HepG2 (cell line): ENCODE results near the gene MAP2K7. TPM values are rescaled to one million over a fixed set of nuclear protein-coding genes. Genes with fewer than 3 reads are reported as not detected.

Experiments
- ARNT2 ChIP-seq: sonication (generic); formaldehyde crosslinking; IDR thresholded peaks from 2 replicates; pipeline ENCODE4 v1.8.0; 2022; ENCODE audit warnings: mild to moderate bottlenecking, low read depth, missing genetic modification reagents, moderate library complexity
- CHD4 ChIP-seq: fragments of 200-600 bp; sonication (generic); IDR thresholded peaks from 2 replicates; pipeline ENCODE4 v1.7.0; 2017; ENCODE audit warnings: mild to moderate bottlenecking, low read length, borderline replicate concordance
- DR1 ChIP-seq: sonication (generic); formaldehyde crosslinking; IDR thresholded peaks from 2 replicates; pipeline ENCODE4 v1.8.0; 2021; ENCODE audit warnings: mild to moderate bottlenecking, missing genetic modification reagents, inconsistent platforms
- ELF4 ChIP-seq: sonication (generic); formaldehyde crosslinking; IDR thresholded peaks from 2 replicates; pipeline ENCODE4 v1.5.0; 2020; ENCODE audit warnings: missing genetic modification reagents, mild to moderate bottlenecking, moderate library complexity, borderline replicate concordance
- KLF15 ChIP-seq: sonication (generic); formaldehyde crosslinking; IDR thresholded peaks from 2 replicates; pipeline ENCODE4 v1.8.1; 2023; ENCODE audit warnings: borderline replicate concordance, mild to moderate bottlenecking, inconsistent platforms, missing genetic modification reagents, mixed read lengths
- MEIS1 ChIP-seq: sonication (generic); formaldehyde crosslinking; IDR thresholded peaks from 2 replicates; pipeline ENCODE4 v1.9.0; 2021; ENCODE audit warnings: mild to moderate bottlenecking, missing genetic modification reagents, moderate library complexity, borderline replicate concordance
- NFYC ChIP-seq: IDR thresholded peaks from 2 replicates; pipeline ENCODE4 v1.6.1; 2016; ENCODE audit warnings: missing genetic modification reagents, missing compliant biosample characterization
- SETDB1 ChIP-seq: sonication (generic); formaldehyde crosslinking; IDR thresholded peaks from 2 replicates; pipeline ENCODE4 v1.5.1; 2020; ENCODE audit warnings: missing genetic modification reagents, mild to moderate bottlenecking, borderline replicate concordance
- TCF12 ChIP-seq, 2 experiments: fragments of 450-650 bp in 1 of 2; sonication (generic) in 1 of 2; formaldehyde crosslinking in 1 of 2; IDR thresholded peaks; 2 replicates each; pipeline versions ENCODE4 v1.6.1 to v1.8.0; 2017 to 2022; ENCODE audit warnings: antibody characterized with exemption in 1 of 2, mild to moderate bottlenecking in 1 of 2, missing genetic modification reagents in 1 of 2, moderate library complexity in 1 of 2
- ZNF644 ChIP-seq: IDR thresholded peaks from 2 replicates; pipeline ENCODE4 v1.6.1; 2016; ENCODE audit warnings: low read depth
- polyA plus RNA-seq, 8 experiments: library from polyadenylated mRNA; depleted of rRNA in 3 of 8; stranded (reverse) in 7 of 8; unstranded in 1 of 8; fragments of >200 nt; fragmentation: Illumina TruSeq in 4 of 8; extraction: Trizol in 4 of 8; gene quantifications; 2 replicates each; pipeline versions ENCODE4 v1.2.1 to v1.2.3, GENCODE V29; 2011 to 2016; ENCODE audit warnings: low read depth in 4 of 8, missing spikeins in 1 of 8, mixed read lengths in 1 of 8; ENCODE audit not compliant: insufficient read depth in 1 of 8
- total RNA-seq, 5 experiments: library from RNA; depleted of rRNA; stranded (reverse); fragments of >200 nt; fragmentation: Illumina TruSeq; extraction: Trizol; gene quantifications; 2 replicates each; pipeline ENCODE4 v1.2.3, GENCODE V29; 2016; ENCODE audit warnings: low read depth in 1 of 5
- TF ChIP-seq, protein P1 (sequence below): sonication (generic); IDR thresholded peaks from 2 replicates; pipeline ENCODE4 v1.6.1; 2016; ENCODE audit warnings: low read depth, borderline replicate concordance
- TF ChIP-seq, protein P2 (sequence below): sonication (generic); formaldehyde crosslinking; IDR thresholded peaks from 2 replicates; pipeline ENCODE4 v1.4.0; 2020; ENCODE audit warnings: missing genetic modification reagents
- TF ChIP-seq, protein P3 (sequence below), 2 experiments: fragments of 450-650 bp in 1 of 2; sonication (generic) in 1 of 2; formaldehyde crosslinking in 1 of 2; IDR thresholded peaks; 2 replicates each; pipeline versions ENCODE4 v1.6.1 to v1.8.0; 2016 to 2022; ENCODE audit warnings: antibody characterized with exemption in 1 of 2, mild to moderate bottlenecking in 1 of 2, missing genetic modification reagents in 1 of 2
- TF ChIP-seq, protein P4 (sequence below): sonication (generic); formaldehyde crosslinking; IDR thresholded peaks from 2 replicates; pipeline ENCODE4 v1.5.0; 2020; ENCODE audit warnings: missing genetic modification reagents

The MAP2K7 gene
- total and polyA plus RNA-seq, 2 of the 13 experiments (the other 11 are each of a cell fraction or from before 2014, with no cell fraction given): 9.0 to 10.8 TPM

DNA sequence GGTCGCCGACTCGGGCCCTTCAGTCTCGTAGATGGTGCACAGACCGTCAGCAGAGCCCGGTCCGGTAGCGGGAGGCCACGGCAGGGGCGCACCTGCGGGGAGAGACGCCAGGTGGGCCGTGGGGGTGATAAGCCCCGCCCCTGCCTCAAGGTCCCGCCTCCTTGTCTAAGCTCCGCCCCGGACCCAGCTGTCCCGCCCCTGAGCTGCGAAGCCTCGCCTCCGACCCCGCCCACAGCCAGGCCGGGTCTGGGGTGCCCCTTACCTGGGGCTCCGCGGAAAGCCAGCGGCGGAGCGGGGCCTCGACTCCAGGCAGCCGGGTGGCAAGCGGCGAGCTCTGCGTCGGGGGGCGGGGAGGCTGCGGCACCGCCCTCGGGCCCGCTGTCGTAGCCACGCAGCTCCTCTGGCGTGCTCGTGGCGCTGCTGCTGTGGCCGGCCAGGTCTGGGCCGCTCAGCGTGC is 34.2 kb upstream of the MAP2K7 start (continued):
- TF ChIP-seq ELF4 (CRISPR knock-in tag) (no peak), DR1 (CRISPR knock-in tag) (no peak), ZNF644 (CRISPR knock-in tag) (no peak), TCF12 (IDR thresholded peaks at IDR 0.05) (no peak), TCF12 (CRISPR knock-in tag; IDR thresholded peaks at IDR 0.05) (peak; percentile 44; the same call in 1 of the 2 replicates), ARNT2 (CRISPR knock-in tag) (0 out of 2 replicates have a peak, but pooled peaks have one; percentile 9), MEIS1 (no peak), SETDB1 (no peak), KLF15 (CRISPR knock-in tag) (0 out of 2 replicates have a peak, but pooled peaks have one; percentile 23), NFYC (CRISPR knock-in tag) (no peak), CHD4 (no peak)
- TF ChIP-seq, protein P1, sequence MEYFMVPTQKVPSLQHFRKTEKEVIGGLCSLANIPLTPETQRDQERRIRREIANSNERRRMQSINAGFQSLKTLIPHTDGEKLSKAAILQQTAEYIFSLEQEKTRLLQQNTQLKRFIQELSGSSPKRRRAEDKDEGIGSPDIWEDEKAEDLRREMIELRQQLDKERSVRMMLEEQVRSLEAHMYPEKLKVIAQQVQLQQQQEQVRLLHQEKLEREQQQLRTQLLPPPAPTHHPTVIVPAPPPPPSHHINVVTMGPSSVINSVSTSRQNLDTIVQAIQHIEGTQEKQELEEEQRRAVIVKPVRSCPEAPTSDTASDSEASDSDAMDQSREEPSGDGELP: 0 out of 2 replicates have a peak, but pooled peaks have one; percentile 20
- TF ChIP-seq, protein P2, sequence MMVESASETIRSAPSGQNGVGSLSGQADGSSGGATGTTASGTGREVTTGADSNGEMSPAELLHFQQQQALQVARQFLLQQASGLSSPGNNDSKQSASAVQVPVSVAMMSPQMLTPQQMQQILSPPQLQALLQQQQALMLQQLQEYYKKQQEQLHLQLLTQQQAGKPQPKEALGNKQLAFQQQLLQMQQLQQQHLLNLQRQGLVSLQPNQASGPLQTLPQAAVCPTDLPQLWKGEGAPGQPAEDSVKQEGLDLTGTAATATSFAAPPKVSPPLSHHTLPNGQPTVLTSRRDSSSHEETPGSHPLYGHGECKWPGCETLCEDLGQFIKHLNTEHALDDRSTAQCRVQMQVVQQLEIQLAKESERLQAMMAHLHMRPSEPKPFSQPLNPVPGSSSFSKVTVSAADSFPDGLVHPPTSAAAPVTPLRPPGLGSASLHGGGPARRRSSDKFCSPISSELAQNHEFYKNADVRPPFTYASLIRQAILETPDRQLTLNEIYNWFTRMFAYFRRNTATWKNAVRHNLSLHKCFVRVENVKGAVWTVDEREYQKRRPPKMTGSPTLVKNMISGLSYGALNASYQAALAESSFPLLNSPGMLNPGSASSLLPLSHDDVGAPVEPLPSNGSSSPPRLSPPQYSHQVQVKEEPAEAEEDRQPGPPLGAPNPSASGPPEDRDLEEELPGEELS (CRISPR knock-in tag): no peak
- TF ChIP-seq, protein P3, sequence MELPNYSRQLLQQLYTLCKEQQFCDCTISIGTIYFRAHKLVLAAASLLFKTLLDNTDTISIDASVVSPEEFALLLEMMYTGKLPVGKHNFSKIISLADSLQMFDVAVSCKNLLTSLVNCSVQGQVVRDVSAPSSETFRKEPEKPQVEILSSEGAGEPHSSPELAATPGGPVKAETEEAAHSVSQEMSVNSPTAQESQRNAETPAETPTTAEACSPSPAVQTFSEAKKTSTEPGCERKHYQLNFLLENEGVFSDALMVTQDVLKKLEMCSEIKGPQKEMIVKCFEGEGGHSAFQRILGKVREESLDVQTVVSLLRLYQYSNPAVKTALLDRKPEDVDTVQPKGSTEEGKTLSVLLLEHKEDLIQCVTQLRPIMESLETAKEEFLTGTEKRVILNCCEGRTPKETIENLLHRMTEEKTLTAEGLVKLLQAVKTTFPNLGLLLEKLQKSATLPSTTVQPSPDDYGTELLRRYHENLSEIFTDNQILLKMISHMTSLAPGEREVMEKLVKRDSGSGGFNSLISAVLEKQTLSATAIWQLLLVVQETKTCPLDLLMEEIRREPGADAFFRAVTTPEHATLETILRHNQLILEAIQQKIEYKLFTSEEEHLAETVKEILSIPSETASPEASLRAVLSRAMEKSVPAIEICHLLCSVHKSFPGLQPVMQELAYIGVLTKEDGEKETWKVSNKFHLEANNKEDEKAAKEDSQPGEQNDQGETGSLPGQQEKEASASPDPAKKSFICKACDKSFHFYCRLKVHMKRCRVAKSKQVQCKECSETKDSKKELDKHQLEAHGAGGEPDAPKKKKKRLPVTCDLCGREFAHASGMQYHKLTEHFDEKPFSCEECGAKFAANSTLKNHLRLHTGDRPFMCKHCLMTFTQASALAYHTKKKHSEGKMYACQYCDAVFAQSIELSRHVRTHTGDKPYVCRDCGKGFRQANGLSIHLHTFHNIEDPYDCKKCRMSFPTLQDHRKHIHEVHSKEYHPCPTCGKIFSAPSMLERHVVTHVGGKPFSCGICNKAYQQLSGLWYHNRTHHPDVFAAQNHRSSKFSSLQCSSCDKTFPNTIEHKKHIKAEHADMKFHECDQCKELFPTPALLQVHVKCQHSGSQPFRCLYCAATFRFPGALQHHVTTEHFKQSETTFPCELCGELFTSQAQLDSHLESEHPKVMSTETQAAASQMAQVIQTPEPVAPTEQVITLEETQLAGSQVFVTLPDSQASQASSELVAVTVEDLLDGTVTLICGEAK (IDR thresholded peaks at IDR 0.05): no peak
- TF ChIP-seq, protein P3 (CRISPR knock-in tag; IDR thresholded peaks at IDR 0.05): no peak
- TF ChIP-seq, protein P4, sequence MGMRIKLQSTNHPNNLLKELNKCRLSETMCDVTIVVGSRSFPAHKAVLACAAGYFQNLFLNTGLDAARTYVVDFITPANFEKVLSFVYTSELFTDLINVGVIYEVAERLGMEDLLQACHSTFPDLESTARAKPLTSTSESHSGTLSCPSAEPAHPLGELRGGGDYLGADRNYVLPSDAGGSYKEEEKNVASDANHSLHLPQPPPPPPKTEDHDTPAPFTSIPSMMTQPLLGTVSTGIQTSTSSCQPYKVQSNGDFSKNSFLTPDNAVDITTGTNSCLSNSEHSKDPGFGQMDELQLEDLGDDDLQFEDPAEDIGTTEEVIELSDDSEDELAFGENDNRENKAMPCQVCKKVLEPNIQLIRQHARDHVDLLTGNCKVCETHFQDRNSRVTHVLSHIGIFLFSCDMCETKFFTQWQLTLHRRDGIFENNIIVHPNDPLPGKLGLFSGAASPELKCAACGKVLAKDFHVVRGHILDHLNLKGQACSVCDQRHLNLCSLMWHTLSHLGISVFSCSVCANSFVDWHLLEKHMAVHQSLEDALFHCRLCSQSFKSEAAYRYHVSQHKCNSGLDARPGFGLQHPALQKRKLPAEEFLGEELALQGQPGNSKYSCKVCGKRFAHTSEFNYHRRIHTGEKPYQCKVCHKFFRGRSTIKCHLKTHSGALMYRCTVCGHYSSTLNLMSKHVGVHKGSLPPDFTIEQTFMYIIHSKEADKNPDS: no peak; the same call in 1 of the 2 replicates
